HG02870 (cell line): Measurements from ENCODE around the gene CEP131.

Experiments
- ATAC-seq: cut with Tn5 transposase; IDR thresholded peaks from one replicate; pipeline ENCODE4 v1.9.1; 2021; ENCODE audit warnings: mild to moderate bottlenecking, moderate library complexity; ENCODE audit not compliant: unreplicated experiment

CEP131 gene

GRCh38 chr17:81203136-81203535, 19.6 kb downstream of the CEP131 start:
- ATAC-seq, result no peak

GRCh38 chr17:81202318-81202717, 20.4 kb downstream of the CEP131 start:
- no peak for ATAC-seq

- ATAC-seq, result no peak
Measured at GRCh38 chr17:81200695-81201580, 21.8 kb downstream of the CEP131 start.

GRCh38 chr17:81200201-81200600, 22.6 kb downstream of the CEP131 start:
- no peak for ATAC-seq

GRCh38 chr17:81199482-81199830, 23.3 kb downstream of the CEP131 start:
- ATAC-seq, result no peak

GRCh38 chr17:81198826-81199481, 23.8 kb downstream of the CEP131 start:
- no peak for ATAC-seq

GRCh38 chr17:81197831-81198490, 24.8 kb downstream of the CEP131 start:
- ATAC-seq, result no peak

- no peak for ATAC-seq
Measured at GRCh38 chr17:81197409-81197795, 25.4 kb downstream of the CEP131 start.

GRCh38 chr17:81196505-81197408, 26.0 kb downstream of the CEP131 start:
- no peak for ATAC-seq

GRCh38 chr17:81195941-81196495, 26.7 kb downstream of the CEP131 start:
- ATAC-seq, result no peak

- no peak for ATAC-seq
Measured at GRCh38 chr17:81194941-81195901, 27.5 kb downstream of the CEP131 start.

- no peak for ATAC-seq
Measured at GRCh38 chr17:81194225-81194760, 28.5 kb downstream of the CEP131 start.

GRCh38 chr17:81193470-81194224, 29.1 kb downstream of the CEP131 start:
- no peak for ATAC-seq

GRCh38 chr17:81193051-81193410, 29.7 kb downstream of the CEP131 start:
- ATAC-seq, result no peak

GRCh38 chr17:81192386-81193050, 30.2 kb downstream of the CEP131 start:
- ATAC-seq, result no peak

- no peak for ATAC-seq
Measured at GRCh38 chr17:81191646-81192045, 31.1 kb downstream of the CEP131 start.

- ATAC-seq, result no peak
Measured at GRCh38 chr17:81191116-81191515, 31.6 kb downstream of the CEP131 start.

GRCh38 chr17:81190591-81190990, 32.2 kb downstream of the CEP131 start:
- ATAC-seq, result no peak
